Skeletal muscle cell (primary cell): ENCODE measurements around the gene ANOS1.
"Not testable (repeated sequence)": the region's sequence is repeated elsewhere in the genome, so short reads cannot be mapped to it uniquely, and the experiment has no call there.

Experiments used
- DNase-seq: peaks from one replicate; pipeline ENCODE4 v3.0.0-alpha.2; 2010; ENCODE audit warnings: low read depth
- H3K4me3 ChIP-seq: 2 replicates; pipeline ENCODE4 v1.5.1; 2011; ENCODE audit warnings: low read depth, mild to moderate bottlenecking, control low read depth, low read length, moderate library complexity

Gene ANOS1

DNA sequence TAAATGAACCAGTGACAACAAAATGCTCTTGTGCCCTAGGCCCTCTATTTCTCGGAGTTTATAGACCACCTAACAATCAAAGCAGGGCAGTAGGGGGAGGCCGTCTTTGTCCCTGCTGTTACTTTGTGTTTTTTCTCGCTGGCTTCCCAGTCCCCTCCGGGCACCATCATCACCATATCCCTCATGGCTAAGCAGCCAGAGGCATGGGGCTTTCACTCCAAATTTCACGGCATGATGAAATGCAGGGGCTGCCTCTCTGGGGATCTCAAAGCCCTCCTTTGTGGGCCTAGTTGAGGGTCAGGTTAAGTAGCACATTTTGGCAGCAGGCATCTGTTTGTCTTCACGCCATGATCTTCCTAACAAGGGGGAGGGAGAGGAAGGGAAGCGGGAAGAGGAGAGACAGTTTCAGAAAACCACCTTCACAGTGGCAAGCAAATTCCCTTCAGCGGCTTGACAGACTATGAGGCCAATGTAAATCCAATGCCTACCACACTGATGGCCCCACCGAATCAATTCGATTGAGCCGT lies 91.9 kb downstream of the ANOS1 start:
- DNase-seq: no peak
- H3K4me3 ChIP-seq: no peak overlapping the region

- no peak for DNase-seq
- no peak overlapping the region for H3K4me3 ChIP-seq
These were observed 95.4 kb downstream of the ANOS1 start for GRCh38 chrX:8636497-8636896.

- no peak overlapping the region for H3K4me3 ChIP-seq
- no peak for DNase-seq
These were observed 96.1 kb downstream of the ANOS1 start for GRCh38 chrX:8635812-8636211.

- no peak for DNase-seq
- H3K4me3 ChIP-seq: no peak overlapping the region
These were observed 99.0 kb downstream of the ANOS1 start for GRCh38 chrX:8632924-8633323.

DNA sequence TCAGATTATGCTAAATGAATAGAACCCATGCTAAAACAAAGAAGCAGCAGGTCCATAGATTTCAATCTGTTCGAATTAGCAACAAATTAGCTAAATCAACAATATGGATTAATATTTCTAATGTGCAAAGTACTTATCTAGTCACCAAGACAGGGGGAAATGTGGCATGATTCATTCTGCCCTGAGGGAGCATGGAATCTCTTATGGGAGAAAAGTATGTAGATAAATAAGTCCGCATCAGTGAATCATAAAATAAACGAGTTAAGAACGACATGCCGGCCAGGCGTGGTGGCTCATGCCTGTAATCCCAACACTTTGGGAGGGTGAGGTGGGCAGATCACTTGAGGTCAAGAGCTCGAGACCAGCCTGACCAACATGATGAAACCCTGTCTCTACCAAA lies 102.1 kb downstream of the ANOS1 start:
- no peak overlapping the region for H3K4me3 ChIP-seq
- no peak for DNase-seq

GRCh38 chrX:8627796-8628195 lies 104.1 kb downstream of the ANOS1 start:
- DNase-seq: no peak
- H3K4me3 ChIP-seq: no peak overlapping the region

DNA sequence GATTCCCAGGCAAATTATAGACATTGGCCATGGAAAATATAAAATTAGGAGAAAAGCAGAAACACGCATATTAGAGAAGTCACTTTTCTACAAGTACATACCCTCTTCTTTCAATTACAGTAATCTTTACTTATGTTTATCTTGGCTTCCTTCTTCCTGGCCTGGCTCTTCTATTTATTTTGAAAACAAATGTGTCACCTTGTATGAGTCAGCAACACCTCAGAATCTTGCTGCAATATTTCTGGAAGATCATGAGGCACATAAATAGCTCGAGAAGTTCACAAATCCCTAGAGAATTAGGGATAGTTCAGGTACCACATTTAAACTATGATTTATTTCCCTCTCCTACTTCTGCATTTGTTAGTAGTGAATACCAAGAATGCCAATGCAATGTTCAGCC lies 124.6 kb downstream of the ANOS1 start:
- DNase-seq: peak; percentile 24
- H3K4me3 ChIP-seq: no peak overlapping the region

DNA sequence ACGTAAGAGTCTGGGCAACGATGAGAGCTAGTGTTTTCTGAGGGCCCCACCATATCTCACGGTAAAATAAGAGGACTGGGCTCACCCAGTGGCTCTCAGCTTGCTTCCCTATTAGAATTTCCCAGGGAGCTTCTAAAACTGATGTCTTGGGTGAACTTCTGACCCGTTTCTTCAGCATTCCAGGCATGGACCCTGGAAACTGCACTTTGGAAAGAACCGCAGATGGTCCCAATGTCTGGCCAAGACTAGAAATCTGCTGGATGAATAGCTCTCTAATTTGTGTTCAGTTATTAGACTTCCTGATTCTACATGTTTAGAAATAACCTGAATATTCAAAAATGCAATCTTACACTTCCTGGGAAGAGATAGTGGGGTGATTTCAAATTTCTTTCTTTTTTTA lies 127.8 kb downstream of the ANOS1 start:
- H3K4me3 ChIP-seq: no peak overlapping the region
- DNase-seq: no peak

DNA sequence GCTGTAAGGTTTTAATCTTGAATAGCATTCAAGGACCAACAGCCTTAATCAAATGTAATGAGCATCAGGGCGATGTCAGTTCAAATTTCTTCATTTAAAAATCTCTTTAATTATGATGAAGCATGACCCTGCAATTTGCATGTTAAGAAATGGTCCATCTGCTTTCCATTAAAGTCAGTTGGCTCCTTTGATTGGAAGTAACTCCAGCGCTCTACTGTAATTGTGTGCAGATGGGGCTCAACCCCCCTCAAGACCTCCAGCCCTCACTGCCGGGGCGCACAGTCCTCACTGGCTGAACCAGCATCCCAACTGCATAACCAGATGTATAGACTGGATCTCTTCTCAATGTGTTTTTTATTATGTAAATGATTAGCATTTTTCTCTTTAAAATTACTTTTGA lies 140.4 kb downstream of the ANOS1 start:
- no peak for DNase-seq
- no peak overlapping the region for H3K4me3 ChIP-seq

- DNase-seq: no peak
- H3K4me3 ChIP-seq: no peak overlapping the region
These were observed 145.0 kb downstream of the ANOS1 start for GRCh38 chrX:8586953-8587352.

GRCh38 chrX:8579602-8580001 lies 152.3 kb downstream of the ANOS1 start:
- no peak for DNase-seq

DNA sequence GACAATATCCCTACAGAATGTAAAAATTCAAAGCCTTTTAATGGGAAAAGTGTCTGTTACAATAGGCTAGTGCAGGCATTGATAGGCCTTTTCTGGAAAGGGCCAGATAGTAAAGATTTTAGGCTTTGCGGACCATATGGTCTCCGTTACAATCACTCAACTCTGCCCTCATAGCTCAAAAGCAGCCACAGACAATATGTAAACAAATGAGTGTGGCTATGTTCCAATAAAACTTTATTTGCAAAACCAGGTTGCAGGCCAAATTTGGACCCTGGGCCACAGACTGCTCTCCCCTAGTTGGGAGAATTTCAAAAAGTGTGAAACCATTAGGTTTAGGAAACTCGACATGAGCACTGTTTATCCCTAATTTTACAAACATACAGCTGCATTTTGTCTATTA lies 155.1 kb downstream of the ANOS1 start:
- DNase-seq: no peak
- no peak overlapping the region for H3K4me3 ChIP-seq

More at GRCh38 chrX:8579602-8580001, 152.3 kb downstream of the ANOS1 start:
- H3K4me3 ChIP-seq: no peak overlapping the region

DNA sequence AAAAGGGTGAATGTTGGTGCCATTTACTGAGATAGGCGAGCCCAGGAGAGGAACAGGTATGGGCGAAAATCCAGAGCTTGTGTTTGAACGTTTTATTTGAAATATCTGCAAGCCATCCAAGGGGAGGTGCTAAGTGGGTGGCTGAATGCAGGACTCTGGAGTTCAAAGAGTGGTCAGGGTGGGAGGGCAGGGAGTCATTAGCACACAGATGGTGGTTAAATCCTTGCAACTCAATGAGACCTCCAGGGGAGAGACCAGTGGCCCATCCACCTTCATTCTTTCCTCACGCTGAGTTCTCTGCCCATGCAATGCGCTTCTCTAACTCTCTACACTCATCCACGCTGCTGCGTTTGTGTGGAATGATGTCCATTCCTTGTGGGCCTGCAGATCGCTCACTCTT lies 166.2 kb downstream of the ANOS1 start:
- no peak overlapping the region for H3K4me3 ChIP-seq
- no peak for DNase-seq

DNA sequence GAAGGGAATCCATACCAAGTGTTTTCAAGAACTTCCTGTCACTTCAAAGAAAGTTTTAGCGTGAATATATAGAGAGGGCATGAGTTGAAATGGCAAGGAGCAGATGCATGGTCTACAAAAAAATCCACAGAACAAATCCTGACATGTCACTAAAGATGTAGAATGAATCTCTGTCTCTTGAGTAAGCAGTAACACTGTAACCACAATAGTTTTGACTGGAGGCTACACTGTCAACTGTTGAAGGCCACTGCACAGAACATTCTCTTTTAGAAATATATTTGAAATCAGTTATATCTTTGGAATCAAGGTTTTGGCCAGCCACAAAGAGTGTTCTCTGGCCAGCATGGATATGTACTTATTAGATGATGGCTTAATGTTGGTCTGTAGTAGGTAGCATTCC lies 183.5 kb downstream of the ANOS1 start:
- no peak for DNase-seq

GRCh38 chrX:8546715-8547114 lies 185.2 kb downstream of the ANOS1 start:
- no peak for DNase-seq

More for the DNA sequence above, 183.5 kb downstream of the ANOS1 start:
- H3K4me3 ChIP-seq: no peak overlapping the region

GRCh38 chrX:8520791-8521190 lies 211.1 kb downstream of the ANOS1 start:
- H3K4me3 ChIP-seq: no peak overlapping the region
- no peak for DNase-seq

More at GRCh38 chrX:8546715-8547114, 185.2 kb downstream of the ANOS1 start:
- no peak overlapping the region for H3K4me3 ChIP-seq

- H3K4me3 ChIP-seq: no peak overlapping the region
- no peak for DNase-seq
These were observed 211.8 kb downstream of the ANOS1 start for GRCh38 chrX:8520178-8520577.

- H3K4me3 ChIP-seq: no peak overlapping the region
These were observed 227.5 kb downstream of the ANOS1 start for GRCh38 chrX:8504451-8504850.

GRCh38 chrX:8502101-8502500 lies 229.8 kb downstream of the ANOS1 start:
- not testable (repeated sequence) for H3K4me3 ChIP-seq, DNase-seq

More at GRCh38 chrX:8504451-8504850, 227.5 kb downstream of the ANOS1 start:
- DNase-seq: peak; percentile 25

- no peak for DNase-seq
- no peak overlapping the region for H3K4me3 ChIP-seq
These were observed 231.7 kb downstream of the ANOS1 start for GRCh38 chrX:8500203-8500602.

DNA sequence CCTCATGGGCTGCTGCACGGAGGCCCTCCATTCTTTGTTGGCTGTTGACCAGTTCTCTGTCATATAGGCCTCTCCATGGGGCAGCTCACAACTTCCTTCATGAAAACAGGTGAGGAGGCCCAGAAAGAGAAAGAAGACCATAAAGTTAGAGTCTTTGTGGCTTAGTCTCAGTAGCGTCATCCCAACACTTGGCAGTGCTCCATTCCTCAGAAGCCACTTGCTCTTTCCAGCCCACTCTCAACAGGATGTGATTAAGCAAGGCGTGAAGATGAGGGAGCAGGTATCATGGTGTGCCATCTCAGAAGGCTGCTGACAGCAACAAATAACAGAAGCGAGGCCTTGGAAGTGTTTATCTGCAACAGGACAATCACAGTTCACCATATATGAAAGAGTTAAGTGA lies 236.9 kb downstream of the ANOS1 start:
- DNase-seq, H3K4me3 ChIP-seq: not testable (repeated sequence)

DNA sequence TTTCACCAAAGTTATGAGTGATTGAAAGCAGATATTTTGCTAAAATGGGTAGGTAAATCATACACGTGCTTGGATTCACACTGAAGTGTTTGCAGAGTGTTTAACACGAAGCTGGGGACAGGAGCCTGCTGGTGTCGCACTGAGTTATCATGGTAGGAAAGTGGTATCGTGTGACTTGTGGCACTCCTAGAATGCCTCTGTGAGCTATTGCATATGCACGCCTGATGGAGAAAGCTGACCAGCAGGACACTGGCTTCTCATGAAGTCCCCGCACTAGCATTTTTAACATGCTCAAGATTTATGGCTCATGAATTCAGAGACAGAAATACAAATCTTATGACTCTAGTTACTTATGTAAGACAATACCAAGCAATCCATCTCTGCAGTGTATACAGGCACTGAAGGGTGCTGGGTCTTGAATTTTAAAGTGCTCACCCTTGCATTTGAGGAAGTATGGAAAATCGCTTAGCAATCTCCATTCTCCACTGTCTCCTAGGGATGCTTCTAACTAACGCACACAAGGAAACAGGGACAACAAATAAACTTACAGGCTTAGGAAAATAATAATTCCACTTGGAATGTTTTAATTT lies 247.5 kb downstream of the ANOS1 start:
- no peak for DNase-seq
- H3K4me3 ChIP-seq: no peak overlapping the region
